DMS79 treated with DMSO at 0.1 percent for 48 hours (cell line): Measurements from ENCODE around the gene ACTN4.

Experiments
- DNase-seq: peaks from one replicate; lab custom pipeline; 2025; lab: John Stamatoyannopoulos, UW

ACTN4 gene

GRCh38 chr19:38709671-38710415 lies 62.4 kb downstream of the ACTN4 start:
- DNase-seq: no peak

- no peak for DNase-seq
Observed at GRCh38 chr19:38710416-38710702, 62.9 kb downstream of the ACTN4 start.

- DNase-seq: no peak
Observed at GRCh38 chr19:38710928-38711725, 63.7 kb downstream of the ACTN4 start.

- peak; percentile 45 for DNase-seq
Observed at GRCh38 chr19:38711726-38712153, 64.3 kb downstream of the ACTN4 start.

GRCh38 chr19:38712161-38712748 lies 64.8 kb downstream of the ACTN4 start:
- no peak for DNase-seq

GRCh38 chr19:38713227-38713649 lies 65.8 kb downstream of the ACTN4 start:
- no peak for DNase-seq

GRCh38 chr19:38713865-38714264 lies 66.4 kb downstream of the ACTN4 start:
- no peak for DNase-seq

GRCh38 chr19:38714354-38714778 lies 66.9 kb downstream of the ACTN4 start:
- no peak for DNase-seq

GRCh38 chr19:38715555-38715954 lies 68.1 kb downstream of the ACTN4 start:
- no peak for DNase-seq

GRCh38 chr19:38717051-38717450 lies 69.6 kb downstream of the ACTN4 start:
- DNase-seq: no peak

- DNase-seq: no peak
Observed at GRCh38 chr19:38717855-38718254, 70.4 kb downstream of the ACTN4 start.

GRCh38 chr19:38718747-38719543 lies 71.5 kb downstream of the ACTN4 start:
- no peak for DNase-seq

GRCh38 chr19:38719761-38720558 lies 72.5 kb downstream of the ACTN4 start:
- DNase-seq: peak; percentile 35

GRCh38 chr19:38720559-38721236 lies 73.2 kb downstream of the ACTN4 start:
- no peak for DNase-seq

GRCh38 chr19:38721496-38721895 lies 74.0 kb downstream of the ACTN4 start:
- no peak for DNase-seq

GRCh38 chr19:38721979-38722773 lies 74.7 kb downstream of the ACTN4 start:
- DNase-seq: no peak

GRCh38 chr19:38722947-38723605 lies 75.6 kb downstream of the ACTN4 start:
- no peak for DNase-seq

GRCh38 chr19:38723606-38723965 lies 76.1 kb downstream of the ACTN4 start:
- no peak for DNase-seq
